Stimulated activated CD4-positive, alpha-beta T cell treated with anti-CD3 and anti-CD28 coated beads, Interleukin-4, amount 100 ng/mL, for 48 hours (primary cell): ENCODE data around the gene RUVBL2.
"Not testable (repeated sequence)": the region's sequence is repeated elsewhere in the genome, so short reads cannot be mapped to it uniquely, and the experiment has no call there.

Source experiments
- DNase-seq, 2 donors: peaks; one replicate each; pipeline ENCODE4 v3.0.0-alpha.2; 2020; ENCODE audit warnings: low read depth in 2 of 2

RUVBL2 gene

GRCh38 chr19:49018388-49019241 lies 24.9 kb downstream of the RUVBL2 start:
- DNase-seq, result not testable (repeated sequence)

- DNase-seq, result peak; percentile 47 to 65
Observed at GRCh38 chr19:49019242-49019932, 25.7 kb downstream of the RUVBL2 start.

GRCh38 chr19:49020342-49020741 lies 26.7 kb downstream of the RUVBL2 start:
- DNase-seq, result no peak

DNA sequence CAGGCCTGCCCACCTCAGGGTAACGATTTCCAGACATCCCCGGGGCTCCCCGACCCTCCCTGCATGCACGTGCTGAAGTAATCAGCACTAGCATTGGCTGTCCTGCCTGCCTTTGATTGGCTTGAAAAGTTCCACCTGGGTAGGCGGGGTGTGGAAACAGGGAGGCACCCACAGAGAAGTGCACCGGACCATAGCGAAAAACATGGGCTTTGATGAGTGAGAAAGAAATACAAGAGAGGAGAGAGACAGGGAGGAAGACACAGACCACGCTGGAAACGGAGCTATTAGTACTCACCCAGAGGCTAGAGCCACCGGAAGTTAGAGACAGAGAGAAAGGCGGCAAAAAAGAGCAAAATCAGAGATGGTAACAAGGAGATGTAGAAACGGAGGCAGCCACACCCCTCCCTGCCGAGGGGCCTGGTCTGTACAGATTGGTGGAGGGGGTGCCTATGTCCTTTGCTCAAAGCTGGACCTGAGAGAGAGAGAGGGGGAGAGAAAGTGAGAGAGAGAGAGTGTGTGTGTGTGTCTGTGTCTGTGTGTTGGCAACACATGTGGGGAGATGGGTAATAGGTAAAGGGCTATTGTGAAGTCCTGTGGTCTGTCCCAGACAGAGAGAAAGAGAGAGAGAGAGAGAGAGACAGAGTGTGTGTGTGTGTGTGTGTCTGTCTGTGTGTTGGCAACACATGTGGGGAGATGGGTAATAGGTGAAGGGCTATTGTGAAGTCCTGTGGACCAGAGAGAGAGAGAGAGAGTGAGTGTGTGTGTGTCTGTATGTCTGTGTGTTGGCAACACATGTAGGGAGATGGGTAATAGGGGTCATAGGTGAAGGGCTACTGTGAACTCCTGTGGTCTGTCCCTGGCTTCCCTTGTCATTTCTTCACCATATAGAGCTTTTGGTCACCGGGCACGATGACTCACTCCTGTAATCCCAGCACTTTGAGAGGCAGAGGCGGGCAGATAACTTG lies 27.5 kb downstream of the RUVBL2 start:
- no peak for DNase-seq

GRCh38 chr19:49022116-49022515 lies 28.4 kb downstream of the RUVBL2 start:
- no peak for DNase-seq

DNA sequence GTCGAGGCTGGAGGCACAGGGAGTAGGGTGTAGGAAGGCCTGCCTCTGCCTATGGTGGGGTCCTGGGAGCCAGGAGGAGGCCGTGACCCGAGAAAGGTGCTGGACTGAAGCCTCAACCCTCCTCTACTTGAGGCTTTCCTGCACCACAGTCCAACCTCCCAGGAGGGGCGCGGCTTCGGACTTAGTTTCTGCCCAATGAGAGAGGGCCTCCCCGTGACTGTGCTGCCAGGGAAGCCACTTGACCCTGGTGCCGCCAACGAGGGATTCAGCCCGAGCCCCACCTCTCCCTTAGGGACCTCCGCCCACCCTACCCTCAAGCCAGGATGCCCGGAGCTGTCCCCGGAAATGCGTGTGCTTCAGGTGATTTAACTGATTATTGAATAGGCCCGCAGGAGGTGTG lies 30.5 kb downstream of the RUVBL2 start, which contains the start of gene CGB3:
CGB3 (minus strand) TSS at position 101 of the 400 bp plus-strand sequence. CDS start 362 bp downstream, outside the sequence.
- not testable (repeated sequence) for DNase-seq

- not testable (repeated sequence) for DNase-seq
Observed at GRCh38 chr19:49025088-49025487, 31.4 kb downstream of the RUVBL2 start.

- DNase-seq, result not testable (repeated sequence)
Observed at GRCh38 chr19:49025599-49025998, 31.9 kb downstream of the RUVBL2 start.

DNA sequence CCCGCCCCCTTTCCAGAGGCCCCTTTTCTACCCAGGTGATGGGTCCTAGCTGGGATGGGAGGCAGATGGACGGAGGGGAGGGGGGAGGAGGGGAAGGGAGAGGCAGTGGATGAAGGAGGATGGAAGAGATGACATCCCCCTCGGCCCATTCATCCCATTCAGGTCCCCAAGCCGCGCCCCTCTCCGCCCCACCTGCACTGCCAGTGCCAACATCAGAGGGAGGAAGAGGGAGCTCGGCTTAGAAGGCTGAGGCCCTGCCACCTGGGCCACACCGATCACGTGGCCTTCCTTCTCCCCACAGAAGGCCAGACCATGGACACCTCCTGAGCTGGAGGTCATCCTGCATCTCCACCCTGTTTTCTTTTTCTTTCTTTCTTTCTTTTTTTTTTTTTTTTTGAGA lies 35.0 kb downstream of the RUVBL2 start:
- not testable (repeated sequence) for DNase-seq

DNA sequence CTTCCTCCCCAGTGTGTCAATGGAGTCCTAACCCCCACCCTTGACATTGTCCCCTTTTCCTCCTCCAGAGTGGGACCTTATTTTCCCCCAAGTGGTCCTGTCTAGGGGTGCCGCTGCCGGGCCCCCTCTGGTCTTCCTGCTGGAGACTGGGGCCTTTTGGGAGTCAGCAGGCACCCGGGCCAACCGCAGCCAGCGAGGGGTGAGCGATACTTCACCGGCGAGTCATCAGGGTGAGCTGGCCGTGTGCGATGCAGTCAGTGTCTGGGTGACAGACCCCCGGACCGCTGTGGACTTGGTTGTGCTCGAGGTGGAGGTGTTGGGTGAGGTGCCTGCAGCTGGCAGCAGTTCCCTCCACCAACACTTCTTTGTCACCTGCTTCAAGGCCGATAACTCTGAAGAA lies 36.1 kb downstream of the RUVBL2 start:
- DNase-seq, result not testable (repeated sequence)

DNA sequence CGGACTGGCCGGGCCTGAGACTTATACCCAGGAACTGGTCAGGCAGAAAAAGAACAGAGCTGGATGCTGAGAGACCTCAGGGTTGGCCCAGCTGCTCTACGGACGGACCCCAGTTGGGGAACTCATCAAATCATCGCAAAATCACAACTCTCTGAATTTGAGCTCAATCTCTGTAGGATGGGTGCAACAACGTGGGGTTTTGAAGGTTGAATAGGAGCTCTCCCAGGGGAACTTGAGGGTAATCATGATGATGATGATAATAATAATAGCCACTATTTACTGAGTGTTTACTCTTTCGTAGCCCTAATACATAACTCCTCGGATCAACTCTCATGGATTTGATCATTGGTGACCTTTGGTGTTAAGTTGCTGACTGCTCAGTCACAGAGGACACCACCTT lies 36.6 kb downstream of the RUVBL2 start:
- not testable (repeated sequence) for DNase-seq

GRCh38 chr19:49031642-49032301 lies 38.1 kb downstream of the RUVBL2 start, which contains the start of gene CGB2:
Gene CGB2, plus strand, starts transcription at chr19:49031890. Its CDS starts 206 bp downstream, at chr19:49032096.
- peak; percentile 65 to 79 for DNase-seq

GRCh38 chr19:49036815-49037214 lies 43.1 kb downstream of the RUVBL2 start, which contains the start of gene CGB1:
Gene CGB1, minus strand, starts transcription at chr19:49036895. Its CDS starts 184 bp downstream, at chr19:49036711.
- DNase-seq, result peak; percentile 48 to 62

GRCh38 chr19:49038111-49038510 lies 44.4 kb downstream of the RUVBL2 start:
- not testable (repeated sequence) for DNase-seq

- DNase-seq, result not testable (repeated sequence)
Observed at GRCh38 chr19:49038557-49039276, 45.0 kb downstream of the RUVBL2 start.

- DNase-seq, result not testable (repeated sequence)
Observed at GRCh38 chr19:49039736-49040135, 46.0 kb downstream of the RUVBL2 start.

GRCh38 chr19:49042177-49042576 lies 48.5 kb downstream of the RUVBL2 start:
- DNase-seq, result no peak

DNA sequence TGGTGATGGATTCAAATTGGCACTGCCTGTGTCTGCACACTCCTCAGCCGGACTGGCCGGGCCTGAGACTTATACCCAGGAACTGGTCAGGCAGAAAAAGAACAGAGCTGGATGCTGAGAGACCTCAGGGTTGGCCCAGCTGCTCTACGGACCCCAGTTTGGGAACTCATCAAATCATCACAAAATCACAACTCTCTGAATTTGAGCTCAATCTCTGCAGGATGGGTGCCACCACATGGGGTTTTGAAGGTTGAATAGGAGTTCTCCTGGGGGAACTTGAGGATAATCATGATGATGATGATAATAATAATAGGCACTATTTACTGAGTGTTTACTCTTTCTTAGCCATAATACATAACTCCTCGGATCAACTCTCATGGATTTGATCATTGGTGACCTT lies 49.0 kb downstream of the RUVBL2 start:
- DNase-seq, result not testable (repeated sequence)

DNA sequence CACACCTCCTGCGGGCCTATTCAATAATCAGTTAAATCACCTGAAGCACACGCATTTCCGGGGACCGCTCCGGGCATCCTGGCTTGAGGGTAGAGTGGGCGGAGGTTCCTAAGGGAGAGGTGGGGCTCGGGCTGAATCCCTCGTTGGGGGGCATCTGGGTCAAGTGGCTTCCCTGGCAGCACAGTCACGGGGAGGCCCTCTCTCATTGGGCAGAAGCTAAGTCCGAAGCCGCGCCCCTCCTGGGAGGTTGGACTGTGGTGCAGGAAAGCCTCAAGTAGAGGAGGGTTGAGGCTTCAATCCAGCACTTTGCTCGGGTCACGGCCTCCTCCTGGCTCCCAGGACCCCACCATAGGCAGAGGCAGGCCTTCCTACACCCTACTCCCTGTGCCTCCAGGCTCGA lies 49.9 kb downstream of the RUVBL2 start, which contains the start of gene CGB5:
CGB5 (plus strand) TSS at position 301 of the 400 bp plus-strand sequence. CDS start 362 bp downstream, outside the sequence.
- DNase-seq, result not testable (repeated sequence)

DNA sequence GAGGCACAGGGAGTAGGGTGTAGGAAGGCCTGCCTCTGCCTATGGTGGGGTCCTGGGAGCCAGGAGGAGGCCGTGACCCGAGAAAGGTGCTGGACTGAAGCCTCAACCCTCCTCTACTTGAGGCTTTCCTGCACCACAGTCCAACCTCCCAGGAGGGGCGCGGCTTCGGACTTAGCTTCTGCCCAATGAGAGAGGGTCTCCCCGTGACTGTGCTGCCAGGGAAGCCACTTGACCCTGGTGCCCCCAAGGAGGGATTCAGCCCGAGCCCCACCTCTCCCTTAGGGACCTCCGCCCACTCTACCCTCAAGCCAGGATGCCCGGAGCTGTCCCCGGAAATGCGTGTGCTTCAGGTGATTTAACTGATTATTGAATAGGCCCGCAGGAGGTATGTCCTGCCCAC lies 55.3 kb downstream of the RUVBL2 start, which contains the start of gene CGB8:
CGB8 (minus strand) TSS at position 101 of the 400 bp plus-strand sequence. CDS start 372 bp downstream, outside the sequence.
- not testable (repeated sequence) for DNase-seq
